ENCODE data around the gene CHRNA10. TPM values are rescaled to one million over a fixed set of nuclear protein-coding genes. Genes with fewer than 3 reads are reported as not detected.
A peak's percentile ranks its signal among the peaks of the same experiment; 100 is the strongest.
"Not testable (repeated sequence)": the region's sequence is repeated elsewhere in the genome, so short reads cannot be mapped to it uniquely, and the experiment has no call there.

CHRNA10 gene
- polyA plus RNA-seq, 12 donors: 2.4 to 6.3 (median 3.8) TPM; not detected in 1

DNA sequence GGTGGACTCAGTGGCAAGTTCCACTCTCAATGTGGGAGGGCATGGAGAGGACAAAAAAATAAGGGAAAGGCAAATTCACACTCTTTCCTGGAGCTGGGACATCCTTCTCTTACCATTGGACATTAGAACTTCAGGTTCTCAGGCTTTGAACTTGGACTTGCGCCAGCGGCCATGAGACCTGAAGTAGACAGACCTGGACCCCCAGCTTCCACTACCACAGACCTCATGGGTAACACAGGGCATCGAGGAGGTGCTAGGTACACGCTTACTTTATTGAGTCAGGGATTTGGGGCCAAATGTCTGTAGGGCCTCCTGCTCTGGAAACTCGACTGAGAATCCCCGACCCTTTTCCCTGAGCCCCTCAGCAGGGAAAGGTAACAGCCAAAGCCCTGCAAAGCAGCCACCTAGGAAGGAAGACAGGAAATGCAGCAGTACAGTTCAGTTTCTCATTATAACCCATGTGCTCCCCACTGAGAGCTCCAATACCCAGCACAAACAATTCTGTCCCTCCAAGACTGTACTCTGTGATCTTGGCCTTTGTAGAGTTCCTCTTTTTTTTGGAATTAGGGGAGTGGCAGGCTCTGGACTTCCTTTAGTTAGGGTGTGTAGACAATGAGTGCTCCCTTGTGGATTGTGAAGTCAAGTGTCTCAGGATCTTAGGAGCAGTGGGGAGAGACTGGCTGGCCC lies 5.7 kb downstream of the CHRNA10 start:
- DNase-seq: no peak

DNA sequence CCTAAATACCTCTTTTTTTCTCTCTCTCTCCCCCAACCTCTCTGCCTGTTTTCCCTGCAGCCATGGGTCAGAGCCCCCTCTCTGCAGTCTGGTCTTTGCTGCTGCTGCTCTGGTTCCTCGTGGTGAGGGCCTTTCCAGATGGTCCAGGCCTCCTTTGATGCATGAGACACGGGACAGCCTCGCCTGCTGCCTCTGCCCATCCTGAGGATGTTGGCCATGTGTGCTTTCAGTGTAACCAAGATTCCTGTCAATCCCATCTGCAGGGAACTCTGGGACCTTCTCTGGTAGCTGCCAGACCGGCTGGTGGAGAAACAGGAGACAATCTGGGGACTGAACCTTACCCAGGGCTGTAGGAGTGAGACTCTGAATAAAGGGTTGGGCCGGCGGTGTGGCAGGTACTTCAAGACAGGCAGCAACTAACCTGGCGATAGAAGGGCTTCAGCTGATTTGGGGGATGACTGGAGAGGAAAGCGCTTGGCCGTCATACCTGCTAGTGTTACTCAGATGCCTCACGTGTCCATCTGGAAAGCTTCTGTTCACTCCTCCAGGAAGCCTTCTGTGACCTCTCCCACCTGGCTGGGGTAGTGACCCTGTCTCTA lies 7.1 kb downstream of the CHRNA10 start:
- no peak for DNase-seq

DNA sequence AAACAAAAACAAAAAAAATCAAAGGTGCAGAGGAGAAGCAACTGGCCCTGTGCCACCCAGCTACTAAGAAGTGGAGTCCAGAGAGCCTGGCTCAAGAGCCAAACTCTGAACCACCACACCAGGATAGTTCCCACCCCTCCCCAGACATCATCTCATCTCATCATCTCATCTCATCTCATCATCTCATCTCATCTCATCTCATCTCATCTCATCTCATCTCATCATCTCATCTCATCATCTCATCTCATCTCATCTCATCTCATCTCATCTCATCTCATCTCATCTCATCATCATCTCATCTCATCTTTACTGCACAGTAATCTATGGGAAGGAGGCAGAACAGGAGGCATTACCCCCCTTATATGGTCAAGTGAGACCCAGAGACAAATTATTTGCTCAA lies 8.3 kb downstream of the CHRNA10 start:
- DNase-seq: no peak

DNA sequence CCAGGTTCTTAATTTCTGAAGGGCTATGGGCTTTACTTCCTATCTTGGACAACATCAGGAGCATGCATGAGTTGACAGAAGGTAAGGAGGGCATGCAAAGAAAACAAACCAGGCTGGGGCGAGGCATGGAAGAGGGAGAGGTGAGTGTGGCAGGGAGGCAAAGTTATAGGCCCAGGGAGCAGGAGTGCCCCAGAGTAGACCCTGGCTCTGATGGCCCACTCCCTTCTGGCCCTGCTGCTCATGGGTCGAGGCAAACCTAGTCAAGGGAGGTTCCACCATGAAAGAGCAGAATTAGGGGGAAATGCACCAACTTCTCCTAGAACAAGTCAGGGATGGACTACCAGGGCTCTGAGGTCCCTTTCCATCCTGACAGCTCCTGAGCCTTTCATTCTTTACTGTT lies 10.2 kb downstream of the CHRNA10 start:
- DNase-seq: no peak

DNA sequence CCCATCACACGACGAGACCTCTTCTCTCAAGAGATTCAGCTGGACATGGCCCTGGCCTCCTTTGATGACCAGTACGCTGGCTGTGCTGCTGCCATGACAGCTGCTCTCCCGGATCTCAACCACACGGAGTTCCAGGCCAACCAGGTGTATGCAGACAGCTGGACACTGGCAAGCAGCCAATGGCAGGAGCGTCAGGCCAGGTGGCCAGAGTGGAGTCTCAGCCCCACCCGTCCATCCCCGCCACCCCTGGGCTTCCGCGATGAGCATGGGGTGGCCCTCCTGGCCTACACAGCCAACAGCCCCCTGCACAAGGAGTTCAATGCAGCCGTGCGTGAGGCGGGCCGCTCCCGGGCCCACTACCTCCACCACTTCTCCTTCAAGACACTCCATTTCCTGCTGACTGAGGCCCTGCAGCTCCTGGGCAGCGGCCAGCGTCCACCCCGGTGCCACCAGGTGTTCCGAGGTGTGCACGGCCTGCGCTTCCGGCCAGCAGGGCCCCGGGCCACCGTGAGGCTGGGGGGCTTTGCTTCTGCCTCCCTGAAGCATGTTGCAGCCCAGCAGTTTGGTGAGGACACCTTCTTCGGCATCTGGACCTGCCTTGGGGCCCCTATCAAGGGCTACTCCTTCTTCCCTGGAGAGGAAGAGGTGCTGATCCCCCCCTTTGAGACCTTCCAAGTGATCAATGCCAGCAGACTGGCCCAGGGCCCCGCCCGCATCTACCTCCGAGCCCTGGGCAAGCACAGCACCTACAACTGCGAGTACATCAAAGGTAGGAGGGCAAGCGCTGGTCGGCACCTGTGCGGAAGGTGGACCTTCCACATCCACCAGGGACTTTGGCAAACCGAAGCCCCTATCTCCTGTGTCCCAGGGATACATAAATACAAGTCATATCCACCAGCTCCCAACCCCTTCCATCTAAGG lies 11.3 kb downstream of the CHRNA10 start:
- no peak for DNase-seq

DNA sequence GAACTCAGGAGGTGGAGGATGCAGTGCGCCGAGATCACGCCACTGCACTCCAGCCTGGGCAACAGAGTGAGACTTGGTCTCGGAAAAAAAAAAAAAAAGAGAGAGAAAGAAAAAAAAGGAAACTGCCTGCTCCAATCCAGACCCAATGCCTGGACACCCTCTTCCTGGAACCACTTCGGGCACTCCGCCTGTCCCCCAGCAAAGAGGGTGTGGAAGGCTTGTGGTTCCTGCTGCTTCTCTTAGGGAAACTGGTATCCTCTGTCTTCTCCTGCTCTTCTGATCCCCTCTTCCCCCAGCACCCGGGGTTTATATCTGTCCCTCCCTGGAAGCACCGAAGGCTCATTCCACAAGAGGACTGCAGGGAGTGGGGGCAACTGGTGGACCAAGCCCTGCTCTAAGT lies 12.9 kb downstream of the CHRNA10 start:
- DNase-seq: no peak

DNA sequence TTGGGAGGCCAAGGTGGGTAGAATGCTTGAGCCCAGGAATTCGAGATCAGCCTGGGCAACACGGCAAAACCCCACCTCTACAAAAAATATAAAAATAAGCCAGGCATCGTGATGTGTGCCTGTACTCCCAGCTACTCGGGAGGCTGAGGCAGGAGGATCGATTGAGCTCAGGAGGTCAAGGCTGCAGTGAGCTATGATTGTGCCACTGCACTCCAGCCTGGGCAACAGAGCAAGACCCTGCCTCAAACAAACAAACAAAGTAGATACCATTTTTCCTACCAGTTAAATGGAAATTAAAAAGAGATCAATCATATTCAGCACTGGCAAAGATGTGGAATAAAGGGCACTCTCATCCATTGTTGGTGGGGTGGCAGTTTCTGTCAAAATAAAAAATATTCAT lies 13.9 kb downstream of the CHRNA10 start:
- DNase-seq: not testable (repeated sequence)

DNA sequence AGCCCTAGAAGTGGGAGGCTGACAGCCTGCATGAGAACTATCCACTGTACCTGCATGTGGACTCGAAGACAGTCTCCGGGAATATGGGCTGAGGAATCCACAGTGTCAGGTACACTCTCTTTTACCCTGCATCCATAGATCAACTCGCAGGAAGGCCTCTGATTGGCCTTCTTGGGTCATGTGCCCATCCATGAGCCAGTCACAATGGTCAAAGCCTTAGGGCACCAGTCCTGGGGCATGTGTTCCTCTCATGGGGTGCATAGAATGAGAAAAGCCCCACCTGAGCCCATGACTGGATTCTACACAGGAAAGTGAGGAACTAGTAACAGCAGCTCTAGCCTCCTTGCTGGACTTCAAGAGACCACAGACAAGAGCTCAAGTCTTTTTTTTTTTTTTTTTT lies 15.6 kb downstream of the CHRNA10 start:
- DNase-seq: no peak

DNA sequence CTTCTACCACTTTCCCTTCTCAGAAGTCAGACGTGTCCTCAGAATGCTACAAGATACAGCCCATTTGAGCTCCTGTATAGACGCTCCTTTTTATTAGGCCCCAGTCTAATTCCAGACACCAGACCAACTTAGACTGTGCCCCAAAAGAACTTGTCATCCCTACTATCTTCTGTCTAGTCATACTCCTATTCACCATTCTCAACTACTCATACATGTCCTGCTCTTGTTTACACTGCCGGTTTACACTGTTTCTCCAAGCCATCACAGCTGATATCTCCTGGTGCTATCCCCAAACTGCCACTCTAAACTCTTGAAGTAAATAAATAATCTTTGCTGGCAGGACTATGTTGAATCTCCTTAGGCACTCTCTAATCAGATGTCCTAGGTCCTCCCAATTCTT lies 18.7 kb downstream of the CHRNA10 start:
- DNase-seq: not testable (repeated sequence)

DNA sequence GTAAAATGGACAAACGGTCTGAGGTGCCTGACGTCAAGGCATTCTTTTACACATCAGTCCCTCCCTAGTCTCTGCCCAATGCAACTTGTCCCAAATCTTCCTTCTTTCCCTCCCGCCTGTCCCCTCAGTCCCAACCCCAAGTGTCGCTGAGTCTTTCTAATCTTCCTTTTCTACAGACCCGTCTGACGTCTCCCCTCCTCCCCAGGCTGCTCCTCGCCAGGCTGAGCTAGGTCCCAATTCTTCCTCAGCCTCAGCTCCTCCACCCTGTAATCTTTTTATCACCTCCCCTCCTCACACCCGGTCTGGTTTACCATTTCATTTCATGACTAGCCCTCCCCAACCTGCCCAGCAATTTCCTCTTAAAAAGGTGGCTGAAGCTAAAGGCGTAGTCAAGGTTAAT lies 21.8 kb downstream of the CHRNA10 start:
- not testable (repeated sequence) for DNase-seq

DNA sequence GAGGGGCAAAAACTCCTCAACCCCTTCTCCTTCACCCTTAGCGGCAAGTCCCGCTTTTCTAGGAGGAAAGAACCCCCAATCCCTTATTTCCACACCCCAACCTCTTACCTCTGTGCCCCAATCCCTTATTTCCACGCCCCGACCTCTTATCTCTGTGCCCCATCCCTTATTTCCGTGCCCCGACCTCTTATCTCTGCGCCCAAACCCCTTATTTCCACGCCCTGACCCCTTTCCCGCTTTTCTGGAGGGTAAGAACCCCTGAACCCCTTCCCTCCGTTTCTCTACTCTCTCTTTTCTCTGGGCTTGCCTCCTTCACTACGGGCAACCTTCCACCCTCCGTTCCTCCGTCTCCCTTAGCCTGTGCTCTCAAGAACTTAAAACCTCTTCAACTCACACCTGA lies 22.3 kb downstream of the CHRNA10 start:
- DNase-seq: not testable (repeated sequence)

DNA sequence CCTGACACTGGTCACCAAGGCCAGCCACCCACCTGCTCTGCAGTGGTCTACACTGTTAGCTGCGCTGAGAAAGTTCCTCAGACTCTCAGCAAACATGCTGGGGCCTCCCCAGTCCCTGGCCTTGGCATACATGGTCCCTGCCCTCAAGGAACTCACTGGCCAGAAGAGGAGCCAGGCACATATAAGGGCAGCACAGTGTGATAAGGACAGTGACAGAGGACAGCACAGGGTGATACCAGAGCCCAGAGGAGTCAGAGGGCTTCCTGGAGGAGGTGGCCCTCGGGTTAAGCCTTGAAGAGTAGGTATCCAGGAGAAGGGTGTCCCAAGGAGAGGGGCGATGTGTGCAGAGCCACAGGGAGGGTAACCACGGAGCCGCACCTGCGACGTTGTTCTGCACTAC lies 25.6 kb downstream of the CHRNA10 start:
- no peak for DNase-seq

DNA sequence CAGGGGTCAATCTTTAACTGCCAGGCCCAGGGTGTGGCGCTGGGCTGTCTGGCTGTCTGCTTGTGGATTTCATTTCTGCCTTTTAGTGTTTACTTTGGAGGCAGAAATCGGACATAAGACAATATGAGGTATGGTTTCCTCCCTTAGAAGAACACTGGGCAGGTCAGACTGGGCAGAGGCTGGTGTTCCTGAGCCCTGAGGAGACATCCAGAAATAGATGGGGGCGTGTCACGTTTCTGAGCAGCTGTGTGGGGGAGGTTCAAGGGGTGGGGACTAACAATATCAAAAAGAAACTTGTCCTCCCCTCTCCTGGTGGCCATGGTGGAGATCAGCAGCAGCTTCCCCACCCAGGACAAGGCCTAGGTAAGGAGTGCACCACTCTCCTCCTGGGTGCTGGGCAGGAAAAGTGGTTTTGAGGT lies 26.4 kb downstream of the CHRNA10 start, which contains the start of gene ART1:
Gene ART1 (plus strand): TSS at position 312 of the 419 bp plus-strand sequence. CDS start 14,086 bp downstream, outside the sequence.
- DNase-seq: no peak

DNA sequence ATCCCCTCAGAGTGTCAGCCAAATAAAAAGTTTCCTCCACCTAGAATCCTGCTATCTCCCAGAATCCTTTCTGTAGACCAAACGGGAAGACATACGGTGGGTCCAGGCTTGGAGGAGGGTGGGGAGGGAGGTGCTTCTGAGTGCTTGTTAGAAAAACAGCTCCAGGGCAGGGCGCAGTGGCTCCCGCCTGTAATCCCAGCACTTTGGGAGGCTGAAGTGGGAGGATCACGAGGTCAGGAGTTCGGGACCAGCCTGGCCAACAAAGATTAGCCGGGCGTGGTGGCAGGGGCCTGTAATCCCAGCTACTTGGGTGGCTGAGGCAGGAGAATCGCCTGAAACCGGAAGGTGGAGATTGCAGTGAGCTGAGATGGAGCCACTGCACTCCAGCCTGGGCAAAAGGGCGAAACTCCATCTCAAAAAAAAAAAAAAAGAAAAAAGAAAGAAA lies 28.1 kb downstream of the CHRNA10 start:
- DNase-seq: not testable (repeated sequence)

DNA sequence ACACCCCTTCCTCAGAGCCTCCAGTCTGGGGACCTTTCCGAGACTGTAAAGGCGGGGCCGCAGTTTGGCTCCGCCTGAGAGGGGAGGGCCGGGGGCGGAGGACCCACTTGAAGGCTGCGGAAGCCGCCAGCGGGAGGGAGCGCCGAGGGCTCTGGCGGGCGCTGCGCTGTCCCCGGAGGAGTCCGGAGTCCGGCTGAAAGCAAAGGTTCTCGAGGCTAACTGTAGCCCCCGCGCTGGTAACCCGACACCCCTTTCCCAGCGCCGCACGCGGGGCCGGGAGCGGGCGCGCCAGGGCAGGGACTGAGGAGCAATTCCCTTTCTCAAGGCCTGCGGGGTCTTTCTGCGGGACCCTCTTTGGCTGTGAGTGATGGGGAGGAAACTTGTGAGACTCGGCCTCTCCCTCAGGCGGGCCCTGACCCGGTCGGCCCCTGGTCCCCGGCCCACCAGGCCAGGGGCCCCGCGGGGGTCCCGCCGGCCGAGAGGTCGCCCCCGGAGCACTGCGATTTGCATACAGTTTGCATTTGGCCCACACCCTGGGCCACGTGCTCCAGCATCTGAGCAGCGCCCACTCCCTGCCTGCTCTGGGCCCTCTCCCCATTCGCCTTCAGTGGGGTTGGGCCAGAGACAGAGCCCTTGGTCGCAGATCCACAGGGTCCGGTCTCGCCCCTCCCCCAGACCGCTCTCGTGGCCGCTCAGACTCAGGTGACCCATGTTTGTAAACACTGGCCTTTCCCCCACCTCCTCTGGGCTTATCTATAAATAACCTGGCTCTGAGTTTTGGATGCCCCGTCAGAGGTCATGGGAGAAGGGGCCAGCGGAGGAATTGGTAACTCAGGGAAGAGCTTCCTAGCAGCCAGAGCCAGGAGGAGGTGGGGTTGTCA lies 28.9 kb downstream of the CHRNA10 start:
- peak; percentile 83 for DNase-seq

DNA sequence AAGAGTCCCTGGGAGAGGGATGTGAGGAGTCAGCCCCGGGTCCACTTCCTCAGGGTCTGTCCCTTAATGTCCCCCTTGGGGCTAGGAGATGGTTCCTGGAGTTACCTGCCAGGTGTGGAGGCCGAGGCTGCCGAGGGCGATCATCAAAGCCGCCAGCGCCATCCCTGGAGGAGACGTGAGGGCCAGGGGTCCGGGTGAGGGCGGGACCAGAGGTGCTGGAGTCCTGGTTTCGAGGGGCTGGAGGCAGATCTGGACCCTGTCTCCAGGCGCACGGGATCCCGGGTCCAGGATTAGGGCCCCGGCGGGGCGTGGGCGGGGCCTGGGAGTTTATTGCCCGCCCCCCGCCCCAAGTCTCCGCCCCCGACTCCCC lies 29.5 kb downstream of the CHRNA10 start, which contains the start of gene ART5:
Gene ART5 (minus strand): TSS at position 292 of the 370 bp plus-strand sequence. CDS start 130 bp downstream, at position 162.
- DNase-seq: no peak

DNA sequence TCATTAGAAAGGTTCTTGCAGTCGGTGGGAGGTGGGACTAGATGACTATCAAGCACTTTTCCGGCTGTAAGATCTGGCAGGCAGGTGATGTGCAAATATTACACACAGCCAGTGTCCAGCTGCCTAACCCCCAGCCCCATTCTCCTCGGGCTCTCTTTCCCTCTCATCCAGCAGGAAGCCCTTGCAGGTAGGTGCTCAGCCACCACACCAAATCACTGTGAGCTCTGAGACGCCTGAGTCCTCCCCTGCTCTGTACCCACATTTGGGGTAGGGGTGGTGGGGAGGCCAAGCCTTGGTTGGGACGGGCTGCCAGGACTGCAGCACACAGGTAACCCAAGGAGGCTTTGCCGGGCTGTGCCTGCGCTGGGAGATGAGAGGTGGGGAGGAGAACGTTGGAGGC lies 30.0 kb downstream of the CHRNA10 start:
- DNase-seq: no peak

DNA sequence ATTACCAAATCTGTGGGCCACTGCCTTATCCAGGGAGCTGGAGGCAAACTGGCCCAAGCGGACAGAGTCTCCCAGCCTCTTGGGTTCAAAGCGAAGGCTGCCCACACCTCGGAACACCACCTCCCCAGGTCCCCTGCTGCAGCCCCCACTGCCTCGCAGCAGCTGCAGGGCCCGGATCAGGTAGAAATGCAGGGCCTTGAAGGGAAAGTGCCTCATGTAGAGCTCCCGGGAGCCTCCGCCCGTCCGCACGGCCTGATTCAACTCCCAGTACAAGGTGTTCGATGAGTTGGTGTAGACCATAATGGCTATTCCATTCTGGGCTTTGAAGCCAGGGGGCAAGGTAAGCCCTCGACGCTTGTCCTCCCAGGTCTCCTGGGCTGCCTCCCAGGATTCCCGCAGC lies 31.3 kb downstream of the CHRNA10 start:
- no peak for DNase-seq

DNA sequence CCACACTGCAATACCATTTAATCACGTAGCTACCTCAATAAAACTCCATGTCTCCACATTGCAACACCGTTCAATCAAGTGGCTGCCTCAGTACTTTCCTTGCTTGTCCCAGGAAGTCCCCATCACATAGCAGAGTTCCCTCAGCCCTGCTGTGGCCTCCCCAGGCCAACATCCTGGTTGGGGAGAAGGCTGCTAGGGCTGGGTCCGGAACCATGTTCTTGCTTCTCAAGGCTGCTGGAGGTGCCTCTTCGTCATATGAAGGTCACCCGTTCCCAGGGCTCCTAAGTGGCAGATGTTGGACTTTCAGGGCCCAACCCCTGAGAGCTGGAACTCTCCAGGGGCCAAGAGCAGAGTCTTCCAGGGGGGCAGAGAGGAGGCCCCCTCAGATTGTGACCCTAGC lies 32.7 kb downstream of the CHRNA10 start:
- DNase-seq: no peak

DNA sequence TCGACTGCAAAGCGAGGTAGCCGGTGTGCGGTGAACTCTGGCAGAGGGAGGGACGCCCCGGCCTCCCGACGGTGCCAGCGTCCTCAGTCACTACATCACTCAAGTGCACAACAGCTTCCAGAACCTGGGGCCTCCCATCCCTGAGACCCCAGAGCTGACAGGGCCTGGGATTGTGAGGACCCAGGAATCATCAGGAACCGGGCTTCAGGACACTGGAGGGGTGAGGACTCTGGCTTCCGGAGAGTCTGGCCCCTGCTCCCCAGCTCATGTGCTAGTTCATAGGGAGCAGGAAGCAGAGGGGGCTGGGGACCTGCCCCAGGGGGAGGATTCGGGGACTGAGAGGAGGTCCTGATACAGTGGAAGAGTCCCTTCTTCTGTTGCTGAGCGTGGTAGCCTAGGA lies 34.0 kb downstream of the CHRNA10 start:
- DNase-seq: no peak

DNA sequence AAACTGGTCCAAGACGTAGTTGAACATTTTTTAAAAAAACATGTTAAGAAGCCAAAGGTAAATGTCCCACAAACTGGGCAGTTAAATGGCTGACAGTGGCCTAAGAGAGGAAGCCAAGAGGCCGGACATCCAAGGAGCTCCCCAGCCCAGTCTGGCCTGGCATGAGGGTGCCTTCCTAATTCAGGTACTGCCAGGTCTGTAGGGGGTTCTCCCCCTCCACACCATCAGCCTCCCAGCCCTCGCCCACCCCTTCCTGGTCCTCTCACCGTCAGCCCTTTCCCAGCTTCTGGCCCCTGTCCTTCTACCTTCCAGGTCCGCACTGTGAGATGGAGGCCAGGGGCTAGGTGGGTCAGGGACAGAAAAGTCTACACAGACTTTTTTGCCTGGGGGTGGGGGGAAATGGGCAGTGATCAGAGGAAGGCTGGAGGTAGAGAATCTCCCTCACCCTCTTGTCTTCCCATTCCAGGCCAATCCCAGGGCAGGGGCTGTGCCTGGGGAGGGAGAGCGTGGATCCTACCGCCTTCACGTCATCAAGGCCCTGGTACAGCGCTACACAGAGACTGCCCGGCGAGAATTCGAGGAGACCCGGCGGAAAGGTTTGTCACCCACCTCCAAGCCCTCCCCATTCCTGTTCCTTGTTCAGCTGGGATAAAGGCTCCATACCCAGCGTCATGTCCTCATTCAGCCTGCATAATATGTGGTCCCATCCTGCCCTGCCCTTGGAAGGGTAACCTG lies 35.4 kb downstream of the CHRNA10 start:
- DNase-seq: no peak

All from muscle of arm (tissue), 12 donors.